VCaP (cell line): ENCODE data around the gene AHCY.
"Not testable (repeated sequence)": the region's sequence is repeated elsewhere in the genome, so short reads cannot be mapped to it uniquely, and the experiment has no call there.

ENCODE experiments used
- H3K27ac ChIP-seq: fragments of 450-650 bp; 2 replicates; pipeline ENCODE4 v1.5.1; 2017
- CTCF ChIP-seq: fragments of 450-650 bp; conservative IDR thresholded peaks from 2 replicates; pipeline ENCODE4 v1.5.1; 2017; ENCODE audit warnings: mild to moderate bottlenecking, moderate library complexity

The AHCY gene

GRCh38 chr20:34298294-34298784 lies 4.8 kb downstream of the AHCY start:
- peak; percentile 60 for TF ChIP-seq CTCF
- not testable (repeated sequence) for H3K27ac ChIP-seq

- H3K27ac ChIP-seq = no peak overlapping the region
- no peak for TF ChIP-seq CTCF
Observed at GRCh38 chr20:34296468-34296867, 6.7 kb downstream of the AHCY start.

DNA sequence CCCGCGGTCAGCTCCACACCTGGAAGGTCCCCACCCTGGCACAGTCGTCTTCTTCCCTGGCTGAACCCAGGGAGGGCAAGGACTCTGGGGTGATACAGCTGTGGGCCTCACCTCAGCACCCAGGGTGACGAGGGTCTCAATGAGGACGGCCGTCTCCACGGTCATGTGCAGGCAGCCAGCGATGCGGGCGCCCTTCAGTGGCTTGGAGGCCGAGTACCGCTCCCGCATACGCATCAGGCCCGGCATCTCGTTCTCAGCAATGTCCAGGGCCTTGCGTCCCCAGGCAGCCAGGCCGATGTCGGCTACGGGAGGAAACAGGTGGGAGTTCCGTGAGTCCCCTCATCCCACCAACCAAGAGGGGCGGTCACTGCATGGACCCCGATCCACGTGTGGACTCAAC lies 7.9 kb downstream of the AHCY start:
- H3K27ac ChIP-seq = no peak overlapping the region
- no peak for TF ChIP-seq CTCF

DNA sequence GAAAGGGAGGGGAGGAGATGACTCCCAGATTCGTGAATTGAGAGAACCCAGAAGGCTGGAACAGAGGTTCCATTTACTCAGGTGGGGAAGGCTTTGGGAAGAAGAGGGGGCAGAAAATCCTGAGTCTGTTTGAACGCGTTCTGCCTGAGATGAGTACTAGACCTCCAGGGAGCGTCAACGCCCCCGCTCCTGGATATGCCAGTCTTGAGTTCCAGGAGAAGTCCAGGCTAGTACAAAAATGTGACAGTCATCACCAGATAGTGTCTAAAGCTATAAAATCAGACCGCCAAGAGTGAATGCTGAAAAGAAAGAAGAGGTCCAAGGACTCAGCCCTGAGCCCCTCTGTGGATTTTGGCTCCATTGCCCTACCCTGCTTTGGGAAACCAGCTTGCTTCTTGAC lies 8.6 kb downstream of the AHCY start:
- H3K27ac ChIP-seq = no peak overlapping the region
- no peak for TF ChIP-seq CTCF

DNA sequence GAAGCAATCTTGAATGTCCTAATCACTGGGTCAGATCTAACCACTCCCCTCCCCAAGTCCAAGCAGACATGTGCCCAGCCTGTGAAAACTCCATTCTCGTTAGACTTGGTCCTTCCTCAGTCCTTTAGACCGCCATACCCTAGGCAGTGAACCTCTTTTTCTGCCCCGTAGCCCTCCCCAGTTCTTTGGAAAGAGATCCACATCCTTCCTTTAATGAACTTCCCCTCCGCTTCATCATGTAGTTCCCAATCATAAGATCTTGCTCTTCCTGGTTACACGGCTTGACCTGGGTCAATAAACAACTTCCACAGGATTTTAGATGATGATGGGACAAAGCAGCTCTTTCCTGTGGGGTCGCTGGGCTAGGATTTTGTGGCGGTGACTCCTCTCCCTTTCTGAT lies 9.6 kb downstream of the AHCY start:
- TF ChIP-seq CTCF = no peak
- H3K27ac ChIP-seq = no peak overlapping the region

- H3K27ac ChIP-seq = no peak overlapping the region
- TF ChIP-seq CTCF = no peak
Observed at GRCh38 chr20:34293119-34293518, 10.0 kb downstream of the AHCY start.

- no peak for TF ChIP-seq CTCF
- no peak overlapping the region for H3K27ac ChIP-seq
Observed at GRCh38 chr20:34292496-34292895, 10.7 kb downstream of the AHCY start.

GRCh38 chr20:34290471-34290870 lies 12.7 kb downstream of the AHCY start:
- no peak overlapping the region for H3K27ac ChIP-seq
- TF ChIP-seq CTCF = no peak

- H3K27ac ChIP-seq = not testable (repeated sequence)
Observed at GRCh38 chr20:34287500-34287899, 15.7 kb downstream of the AHCY start.
